HepG2 (cell line): ENCODE measurements around the gene KIAA0232. TPM values are rescaled to one million over a fixed set of nuclear protein-coding genes. Genes with fewer than 3 reads are reported as not detected.

Source experiments
- AHR ChIP-seq: IDR thresholded peaks from 2 replicates; pipeline ENCODE4 v1.6.1; 2018; ENCODE audit warnings: missing genetic modification reagents, missing compliant biosample characterization
- KLF15 ChIP-seq: sonication (generic); formaldehyde crosslinking; IDR thresholded peaks from 2 replicates; pipeline ENCODE4 v1.8.1; 2023; ENCODE audit warnings: borderline replicate concordance, mild to moderate bottlenecking, inconsistent platforms, missing genetic modification reagents, mixed read lengths
- MIXL1 ChIP-seq: IDR thresholded peaks from 2 replicates; pipeline ENCODE4 v1.6.1; 2016
- PPARG ChIP-seq: conservative IDR thresholded peaks from 2 replicates; pipeline ENCODE4 v1.6.1; 2016; ENCODE audit warnings: missing biosample characterization, missing genetic modification reagents
- RBM39 ChIP-seq: fragments of 200-400 bp; formaldehyde crosslinking; IDR thresholded peaks from one replicate; pipeline ENCODE4 v1.6.1; 2018; ENCODE audit warnings: antibody characterized with exemption, mild to moderate bottlenecking, low read depth, low read length; ENCODE audit not compliant: poor library complexity, severe bottlenecking
- TCF7L2 ChIP-seq: IDR thresholded peaks from 2 replicates; pipeline ENCODE4 v1.6.1; 2011; ENCODE audit warnings: mild to moderate bottlenecking, low read depth, low read length, moderate library complexity
- ZFY ChIP-seq: sonication (generic); formaldehyde crosslinking; IDR thresholded peaks from 2 replicates; pipeline ENCODE4 v1.4.0; 2020; ENCODE audit warnings: missing genetic modification reagents
- ZNF136 ChIP-seq: sonication (generic); formaldehyde crosslinking; IDR thresholded peaks from 2 replicates; pipeline ENCODE4 v1.8.1; 2022; ENCODE audit warnings: low read depth, mild to moderate bottlenecking, moderate library complexity, missing genetic modification reagents
- ZNF292 ChIP-seq: sonication (generic); formaldehyde crosslinking; IDR thresholded peaks from 2 replicates; pipeline ENCODE4 v1.8.1; 2022; ENCODE audit warnings: mild to moderate bottlenecking, low read depth, missing genetic modification reagents, borderline replicate concordance
- ZNF44 ChIP-seq: sonication (generic); formaldehyde crosslinking; IDR thresholded peaks from 2 replicates; pipeline ENCODE4 v1.5.1; 2020; ENCODE audit warnings: mild to moderate bottlenecking, missing genetic modification reagents
- ZNF530 ChIP-seq: sonication (generic); formaldehyde crosslinking; IDR thresholded peaks from 2 replicates; pipeline ENCODE4 v1.5.0; 2020; ENCODE audit warnings: low read depth, mild to moderate bottlenecking, missing genetic modification reagents
- ZNF556 ChIP-seq: sonication (generic); formaldehyde crosslinking; IDR thresholded peaks from 2 replicates; pipeline ENCODE4 v1.4.0; 2020; ENCODE audit warnings: mild to moderate bottlenecking, missing genetic modification reagents, borderline replicate concordance
- ZZZ3 ChIP-seq: sonication (generic); formaldehyde crosslinking; IDR thresholded peaks from 2 replicates; pipeline ENCODE4 v1.4.0; 2020; ENCODE audit warnings: missing genetic modification reagents, mild to moderate bottlenecking, borderline replicate concordance
- polyA plus RNA-seq, 8 experiments: library from polyadenylated mRNA; depleted of rRNA in 3 of 8; stranded (reverse) in 7 of 8; unstranded in 1 of 8; fragments of >200 nt; fragmentation: Illumina TruSeq in 4 of 8; extraction: Trizol in 4 of 8; gene quantifications; 2 replicates each; pipeline versions ENCODE4 v1.2.1 to v1.2.3, GENCODE V29; 2011 to 2016; ENCODE audit warnings: low read depth in 4 of 8, missing spikeins in 1 of 8, mixed read lengths in 1 of 8; ENCODE audit not compliant: insufficient read depth in 1 of 8
- total RNA-seq, 5 experiments: library from RNA; depleted of rRNA; stranded (reverse); fragments of >200 nt; fragmentation: Illumina TruSeq; extraction: Trizol; gene quantifications; 2 replicates each; pipeline ENCODE4 v1.2.3, GENCODE V29; 2016; ENCODE audit warnings: low read depth in 1 of 5
- TF ChIP-seq, protein P1 (sequence below): sonication (generic); formaldehyde crosslinking; IDR thresholded peaks from 2 replicates; pipeline ENCODE4 v1.5.1; 2020; ENCODE audit warnings: missing genetic modification reagents, mild to moderate bottlenecking, borderline replicate concordance
- TF ChIP-seq, protein P2 (sequence below): sonication (generic); formaldehyde crosslinking; IDR thresholded peaks from 2 replicates; pipeline ENCODE4 v1.8.0; 2023; ENCODE audit warnings: mild to moderate bottlenecking, missing genetic modification reagents
- TF ChIP-seq, protein P3 (sequence below): sonication (generic); formaldehyde crosslinking; conservative IDR thresholded peaks from 2 replicates; pipeline ENCODE4 v1.4.0; 2020; ENCODE audit warnings: missing genetic modification reagents
- TF ChIP-seq, protein P4 (sequence below): sonication (generic); formaldehyde crosslinking; IDR thresholded peaks from 2 replicates; pipeline ENCODE4 v1.9.0; 2022; ENCODE audit warnings: missing genetic modification reagents, mild to moderate bottlenecking, borderline replicate concordance
- TF ChIP-seq, protein P5 (sequence below), 2 experiments: sonication (generic) in 1 of 2; formaldehyde crosslinking in 1 of 2; IDR thresholded peaks; 2 replicates each; pipeline versions ENCODE4 v1.6.1 to v1.9.0; 2014 to 2022; ENCODE audit warnings: antibody characterized with exemption in 1 of 2, borderline replicate concordance in 1 of 2, inconsistent platforms in 1 of 2, low read depth in 1 of 2, missing genetic modification reagents in 1 of 2

KIAA0232 gene
- total and polyA plus RNA-seq, 2 of the 13 experiments (the other 11 are each of a cell fraction or from before 2014, with no cell fraction given): 7.8 to 17.1 TPM

DNA sequence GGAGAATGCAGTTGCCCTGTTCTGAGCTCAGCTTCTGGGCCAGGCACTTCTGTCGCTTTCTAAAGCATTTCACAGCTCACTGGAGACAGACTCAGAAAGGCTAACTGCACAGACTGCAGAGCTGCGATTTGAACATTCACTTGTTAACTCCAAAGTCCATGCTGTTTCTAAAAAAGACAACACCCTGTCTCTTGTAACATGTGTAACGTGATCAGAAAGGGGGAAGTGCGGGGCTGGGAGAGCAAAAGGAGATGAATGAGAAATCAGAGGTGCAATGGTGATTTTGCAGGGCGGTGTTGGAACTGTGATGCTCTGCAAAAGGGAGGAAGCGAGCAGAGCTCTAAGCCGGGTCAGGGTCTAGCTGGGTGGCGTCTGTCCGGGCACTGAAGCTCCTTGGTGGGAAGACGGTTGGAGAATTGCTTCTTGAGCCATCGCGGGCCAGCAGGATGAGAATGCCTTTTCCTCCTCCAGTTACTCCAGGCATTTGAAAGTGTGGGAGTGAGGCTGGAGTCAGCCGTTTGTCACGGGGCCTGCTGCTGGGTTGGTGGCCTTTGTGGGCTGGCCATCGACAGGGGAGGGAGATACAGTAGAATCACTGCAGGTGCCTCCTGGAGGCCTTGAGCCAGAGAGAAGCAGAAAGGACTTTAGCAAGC lies 147.4 kb downstream of the KIAA0232 start (continued):
- TF ChIP-seq, protein P1, sequence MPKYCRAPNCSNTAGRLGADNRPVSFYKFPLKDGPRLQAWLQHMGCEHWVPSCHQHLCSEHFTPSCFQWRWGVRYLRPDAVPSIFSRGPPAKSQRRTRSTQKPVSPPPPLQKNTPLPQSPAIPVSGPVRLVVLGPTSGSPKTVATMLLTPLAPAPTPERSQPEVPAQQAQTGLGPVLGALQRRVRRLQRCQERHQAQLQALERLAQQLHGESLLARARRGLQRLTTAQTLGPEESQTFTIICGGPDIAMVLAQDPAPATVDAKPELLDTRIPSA (CRISPR knock-in tag): 0 out of 2 replicates have a peak, but pooled peaks have one; percentile 38
- TF ChIP-seq AHR (CRISPR knock-in tag) (no peak), KLF15 (CRISPR knock-in tag) (no peak), MIXL1 (peak; percentile 61; the same call in 1 of the 2 replicates), PPARG (CRISPR knock-in tag) (peak; percentile 39; the same call in 1 of the 2 replicates), ZNF136 (CRISPR knock-in tag) (no peak), ZNF292 (CRISPR knock-in tag) (peak; percentile 88; the same call in 1 of the 2 replicates), ZNF556 (CRISPR knock-in tag) (no peak), TCF7L2 (no peak), ZNF44 (CRISPR knock-in tag) (no peak), ZFY (CRISPR knock-in tag) (no peak; the same call in 1 of the 2 replicates), ZNF530 (CRISPR knock-in tag) (no peak), RBM39 (no peak), ZZZ3 (CRISPR knock-in tag) (no peak)
- TF ChIP-seq, protein P2, sequence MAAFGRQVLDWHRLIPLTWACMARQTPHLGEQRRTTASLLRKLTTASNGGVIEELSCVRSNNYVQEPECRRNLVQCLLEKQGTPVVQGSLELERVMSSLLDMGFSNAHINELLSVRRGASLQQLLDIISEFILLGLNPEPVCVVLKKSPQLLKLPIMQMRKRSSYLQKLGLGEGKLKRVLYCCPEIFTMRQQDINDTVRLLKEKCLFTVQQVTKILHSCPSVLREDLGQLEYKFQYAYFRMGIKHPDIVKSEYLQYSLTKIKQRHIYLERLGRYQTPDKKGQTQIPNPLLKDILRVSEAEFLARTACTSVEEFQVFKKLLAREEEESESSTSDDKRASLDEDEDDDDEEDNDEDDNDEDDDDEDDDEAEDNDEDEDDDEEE: no peak
- TF ChIP-seq, protein P3, sequence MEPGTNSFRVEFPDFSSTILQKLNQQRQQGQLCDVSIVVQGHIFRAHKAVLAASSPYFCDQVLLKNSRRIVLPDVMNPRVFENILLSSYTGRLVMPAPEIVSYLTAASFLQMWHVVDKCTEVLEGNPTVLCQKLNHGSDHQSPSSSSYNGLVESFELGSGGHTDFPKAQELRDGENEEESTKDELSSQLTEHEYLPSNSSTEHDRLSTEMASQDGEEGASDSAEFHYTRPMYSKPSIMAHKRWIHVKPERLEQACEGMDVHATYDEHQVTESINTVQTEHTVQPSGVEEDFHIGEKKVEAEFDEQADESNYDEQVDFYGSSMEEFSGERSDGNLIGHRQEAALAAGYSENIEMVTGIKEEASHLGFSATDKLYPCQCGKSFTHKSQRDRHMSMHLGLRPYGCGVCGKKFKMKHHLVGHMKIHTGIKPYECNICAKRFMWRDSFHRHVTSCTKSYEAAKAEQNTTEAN (CRISPR knock-in tag): no peak
- TF ChIP-seq, protein P4, sequence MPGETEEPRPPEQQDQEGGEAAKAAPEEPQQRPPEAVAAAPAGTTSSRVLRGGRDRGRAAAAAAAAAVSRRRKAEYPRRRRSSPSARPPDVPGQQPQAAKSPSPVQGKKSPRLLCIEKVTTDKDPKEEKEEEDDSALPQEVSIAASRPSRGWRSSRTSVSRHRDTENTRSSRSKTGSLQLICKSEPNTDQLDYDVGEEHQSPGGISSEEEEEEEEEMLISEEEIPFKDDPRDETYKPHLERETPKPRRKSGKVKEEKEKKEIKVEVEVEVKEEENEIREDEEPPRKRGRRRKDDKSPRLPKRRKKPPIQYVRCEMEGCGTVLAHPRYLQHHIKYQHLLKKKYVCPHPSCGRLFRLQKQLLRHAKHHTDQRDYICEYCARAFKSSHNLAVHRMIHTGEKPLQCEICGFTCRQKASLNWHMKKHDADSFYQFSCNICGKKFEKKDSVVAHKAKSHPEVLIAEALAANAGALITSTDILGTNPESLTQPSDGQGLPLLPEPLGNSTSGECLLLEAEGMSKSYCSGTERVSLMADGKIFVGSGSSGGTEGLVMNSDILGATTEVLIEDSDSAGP (CRISPR knock-in tag): no peak; the same call in 1 of the 2 replicates
- TF ChIP-seq, protein P5, sequence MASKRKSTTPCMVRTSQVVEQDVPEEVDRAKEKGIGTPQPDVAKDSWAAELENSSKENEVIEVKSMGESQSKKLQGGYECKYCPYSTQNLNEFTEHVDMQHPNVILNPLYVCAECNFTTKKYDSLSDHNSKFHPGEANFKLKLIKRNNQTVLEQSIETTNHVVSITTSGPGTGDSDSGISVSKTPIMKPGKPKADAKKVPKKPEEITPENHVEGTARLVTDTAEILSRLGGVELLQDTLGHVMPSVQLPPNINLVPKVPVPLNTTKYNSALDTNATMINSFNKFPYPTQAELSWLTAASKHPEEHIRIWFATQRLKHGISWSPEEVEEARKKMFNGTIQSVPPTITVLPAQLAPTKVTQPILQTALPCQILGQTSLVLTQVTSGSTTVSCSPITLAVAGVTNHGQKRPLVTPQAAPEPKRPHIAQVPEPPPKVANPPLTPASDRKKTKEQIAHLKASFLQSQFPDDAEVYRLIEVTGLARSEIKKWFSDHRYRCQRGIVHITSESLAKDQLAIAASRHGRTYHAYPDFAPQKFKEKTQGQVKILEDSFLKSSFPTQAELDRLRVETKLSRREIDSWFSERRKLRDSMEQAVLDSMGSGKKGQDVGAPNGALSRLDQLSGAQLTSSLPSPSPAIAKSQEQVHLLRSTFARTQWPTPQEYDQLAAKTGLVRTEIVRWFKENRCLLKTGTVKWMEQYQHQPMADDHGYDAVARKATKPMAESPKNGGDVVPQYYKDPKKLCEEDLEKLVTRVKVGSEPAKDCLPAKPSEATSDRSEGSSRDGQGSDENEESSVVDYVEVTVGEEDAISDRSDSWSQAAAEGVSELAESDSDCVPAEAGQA (IDR thresholded peaks at IDR 0.05; ENCODE audit: low read depth): no peak
- TF ChIP-seq, protein P5 (CRISPR knock-in tag; IDR thresholded peaks at IDR 0.05; ENCODE audit: borderline replicate concordance): no peak
